ENCODE results near the gene MACROD2.

Gene MACROD2

GRCh38 chr20:15842872-15843271 is 1847.6 kb downstream of the MACROD2 start:
- in situ Hi-C loops (cut with HindIII; ENCODE audit: low sequenced_read_pairs): no loop called here

- in situ Hi-C loops (cut with HindIII; ENCODE audit: low sequenced_read_pairs): no loop called here
Observed at GRCh38 chr20:15843777-15844176, 1848.5 kb downstream of the MACROD2 start.

GRCh38 chr20:15847196-15847784 is 1852.0 kb downstream of the MACROD2 start:
- in situ Hi-C loops (cut with HindIII; ENCODE audit: low sequenced_read_pairs): no loop called here

GRCh38 chr20:15848126-15848525 is 1852.8 kb downstream of the MACROD2 start:
- in situ Hi-C loops (cut with HindIII; ENCODE audit: low sequenced_read_pairs): no loop called here

- in situ Hi-C loops (cut with HindIII; ENCODE audit: low sequenced_read_pairs): no loop called here
Observed at GRCh38 chr20:15848995-15849610, 1853.8 kb downstream of the MACROD2 start.

- in situ Hi-C loops (cut with HindIII; ENCODE audit: low sequenced_read_pairs): no loop called here
Observed at GRCh38 chr20:15851576-15852215, 1856.4 kb downstream of the MACROD2 start.

- in situ Hi-C loops (cut with HindIII; ENCODE audit: low sequenced_read_pairs): no loop called here
Observed at GRCh38 chr20:15854911-15855310, 1859.6 kb downstream of the MACROD2 start.

- in situ Hi-C loops (cut with HindIII; ENCODE audit: low sequenced_read_pairs): no loop called here
Observed at GRCh38 chr20:15857173-15857784, 1862.0 kb downstream of the MACROD2 start.

GRCh38 chr20:15859061-15859460 is 1863.7 kb downstream of the MACROD2 start:
- in situ Hi-C loops (cut with HindIII; ENCODE audit: low sequenced_read_pairs): no loop called here

- in situ Hi-C loops (cut with HindIII; ENCODE audit: low sequenced_read_pairs): no loop called here
Observed at GRCh38 chr20:15860850-15861249, 1865.5 kb downstream of the MACROD2 start.

GRCh38 chr20:15862178-15862577 is 1866.9 kb downstream of the MACROD2 start:
- in situ Hi-C loops (cut with HindIII; ENCODE audit: low sequenced_read_pairs): no loop called here

- in situ Hi-C loops (cut with HindIII; ENCODE audit: low sequenced_read_pairs): no loop called here
Observed at GRCh38 chr20:15863735-15864134, 1868.4 kb downstream of the MACROD2 start.

- in situ Hi-C loops (cut with HindIII; ENCODE audit: low sequenced_read_pairs): no loop called here
Observed at GRCh38 chr20:15865553-15865952, 1870.2 kb downstream of the MACROD2 start.

GRCh38 chr20:15866916-15867730 is 1871.8 kb downstream of the MACROD2 start:
- in situ Hi-C loops (cut with HindIII; ENCODE audit: low sequenced_read_pairs): no loop called here

- in situ Hi-C loops (cut with HindIII; ENCODE audit: low sequenced_read_pairs): no loop called here
Observed at GRCh38 chr20:15867899-15868298, 1872.6 kb downstream of the MACROD2 start.

- in situ Hi-C loops (cut with HindIII; ENCODE audit: low sequenced_read_pairs): no loop called here
Observed at GRCh38 chr20:15875446-15875845, 1880.1 kb downstream of the MACROD2 start.

- in situ Hi-C loops (cut with HindIII; ENCODE audit: low sequenced_read_pairs): no loop called here
Observed at GRCh38 chr20:15882553-15882952, 1887.2 kb downstream of the MACROD2 start.

- in situ Hi-C loops (cut with HindIII; ENCODE audit: low sequenced_read_pairs): no loop called here
Observed at GRCh38 chr20:15886250-15886649, 1890.9 kb downstream of the MACROD2 start.

GRCh38 chr20:15887387-15887786 is 1892.1 kb downstream of the MACROD2 start:
- in situ Hi-C loops (cut with HindIII; ENCODE audit: low sequenced_read_pairs): no loop called here

- in situ Hi-C loops (cut with HindIII; ENCODE audit: low sequenced_read_pairs): no loop called here
Observed at GRCh38 chr20:15889061-15889460, 1893.7 kb downstream of the MACROD2 start.
